PC-9 (cell line): ENCODE data around the gene PGAM1. TPM values are rescaled to one million over a fixed set of nuclear protein-coding genes. Genes with fewer than 3 reads are reported as not detected.

ENCODE experiments used
- BruUV-seq: library from RNA; stranded (reverse); fragments of 400-500 nt; replicated peaks from 2 replicates; lab custom pipeline; 2021; lab: Mats Ljungman, UMichigan
- CTCF ChIA-PET: fragments of 300-600 bp; sonication (Branson Sonifier 250); formaldehyde crosslinking; loops from one replicate; lab custom pipeline; 2022; ENCODE audit warnings: antibody characterized with exemption; lab: Charles Lee
- POLR2A ChIA-PET: fragments of 300-600 bp; sonication (Branson Sonifier 250); formaldehyde crosslinking; loops from one replicate; lab custom pipeline; 2022; ENCODE audit warnings: antibody characterized with exemption; ENCODE audit not compliant: unreplicated experiment; lab: Charles Lee
- DNase-seq, 2 experiments: peaks; one replicate each; pipeline versions ENCODE4 v3.0.0 to v3.0.0-alpha.2; 2015 to 2022; ENCODE audit warnings: mixed read lengths in 1 of 2
- H2AFZ ChIP-seq: fragments of 200-600 bp; sonication (generic); 2 replicates; pipeline ENCODE4 v1.8.1; 2017; ENCODE audit warnings: antibody characterized with exemption
- H3F3A ChIP-seq: fragments of 200-600 bp; sonication (generic); 2 replicates; pipeline ENCODE4 v1.8.1; 2017; ENCODE audit warnings: antibody characterized with exemption, mild to moderate bottlenecking, low read depth; ENCODE audit not compliant: insufficient read depth
- H3K27ac ChIP-seq: fragments of 200-600 bp; sonication (generic); 2 replicates; pipeline ENCODE4 v1.6.1; 2016; ENCODE audit warnings: mixed run types
- H3K27me3 ChIP-seq: fragments of 200-600 bp; sonication (generic); 2 replicates; pipeline ENCODE4 v1.6.1; 2016; ENCODE audit warnings: low read depth, mixed run types; ENCODE audit not compliant: insufficient read depth
- H3K36me3 ChIP-seq: fragments of 200-600 bp; sonication (generic); 2 replicates; pipeline ENCODE4 v1.6.1; 2016; ENCODE audit warnings: low read depth, mixed run types
- H3K4me1 ChIP-seq: fragments of 200-600 bp; sonication (generic); replicated peaks from 2 replicates; pipeline ENCODE4 v1.6.1; 2016; ENCODE audit warnings: mixed run types; ENCODE audit not compliant: insufficient read depth
- H3K4me2 ChIP-seq: fragments of 200-600 bp; sonication (generic); 2 replicates; pipeline ENCODE4 v1.6.1; 2017; ENCODE audit warnings: mixed run types
- H3K4me3 ChIP-seq: fragments of 200-600 bp; sonication (generic); 2 replicates; pipeline ENCODE4 v1.6.1; 2016; ENCODE audit warnings: mixed run types
- H3K79me2 ChIP-seq: fragments of 200-600 bp; sonication (generic); 2 replicates; pipeline ENCODE4 v1.6.1; 2017; ENCODE audit warnings: low read depth, mixed run types
- H3K9me2 ChIP-seq: fragments of 200-600 bp; sonication (generic); 2 replicates; pipeline ENCODE4 v1.8.1; 2017; ENCODE audit warnings: mild to moderate bottlenecking; ENCODE audit not compliant: insufficient read depth
- H3K9me3 ChIP-seq: fragments of 200-600 bp; sonication (generic); 2 replicates; pipeline ENCODE4 v1.8.1; 2016; ENCODE audit warnings: low read depth; ENCODE audit not compliant: insufficient read depth
- H4K20me1 ChIP-seq: fragments of 200-600 bp; sonication (generic); 2 replicates; pipeline ENCODE4 v1.8.1; 2017; ENCODE audit not compliant: insufficient read depth
- CTCF ChIP-seq: fragments of 200-600 bp; sonication (generic); conservative IDR thresholded peaks from 2 replicates; pipeline ENCODE4 v1.6.1; 2017; ENCODE audit warnings: mixed run types, antibody characterized with exemption, mild to moderate bottlenecking, moderate library complexity
- EZH2 ChIP-seq: fragments of 200-600 bp; sonication (generic); IDR thresholded peaks from 2 replicates; pipeline ENCODE4 v1.8.0; 2017; ENCODE audit warnings: antibody characterized with exemption, low read depth
- intact Hi-C: fragments of 100-400 bp; cut with micrococcal nuclease; formaldehyde crosslinking; loops from one replicate; pipeline ENCODE4 v1.10.0; 2022; ENCODE audit not compliant: unreplicated experiment
- total RNA-seq: library from RNA; stranded (reverse); gene quantifications from 2 replicates; pipeline ENCODE4 v1.2.3, GENCODE V29; 2021

Gene PGAM1
- total RNA-seq, 1 experiment from 2014 or later = 243 TPM

GRCh38 chr10:97407952-97408248 is 18.1 kb upstream of the PGAM1 start:
- H3K4me2 ChIP-seq = peak overlapping the region; percentile 37
- DNase-seq = no peak
- H3K27me3 ChIP-seq = no peaks in the 10 kb centered on the region
- no peak overlapping the region for H3K4me3 ChIP-seq
- no peaks in the 10 kb centered on the region for H3K9me3 ChIP-seq
- POLR2A ChIA-PET = no interaction called here
- TF ChIP-seq EZH2 (no peak), CTCF (no peak)
- CTCF ChIA-PET = no interaction called here
- no peaks in the 10 kb centered on the region for H3K9me2 ChIP-seq
- peaks cover 29% of the 10 kb centered on the region for H3F3A ChIP-seq
- intact Hi-C loops = loop anchor here (1.0 to 10.0 kb wide), 3 partner anchors 39 to 307 kb away; partner anchors contain the start of genes EXOSC1, MARVELD1 and ZDHHC16
- H4K20me1 ChIP-seq = no peaks in the 10 kb centered on the region
- H3K79me2 ChIP-seq = no peaks in the 10 kb centered on the region
- no peaks in the 10 kb centered on the region for H3K36me3 ChIP-seq
- peaks cover 17% of the 10 kb centered on the region for H3K4me1 ChIP-seq
- peak overlapping the region; percentile 41 for H3K27ac ChIP-seq
- no TSS peak for BruUV-seq
- no peak overlapping the region for H2AFZ ChIP-seq

- intact Hi-C loops = loop anchor here (5.0 to 10.0 kb wide), 2 partner anchors 39 to 306 kb away; partner anchors contain the start of genes EXOSC1, MARVELD1 and ZDHHC16
- Histone ChIP-seq H3K4me3 (no peak overlapping the region), H3K4me2 (peak overlapping the region; percentile 37), H3F3A (peaks cover 29% of the 10 kb centered on the region), H3K9me3 (no peaks in the 10 kb centered on the region), H3K36me3 (no peaks in the 10 kb centered on the region), H3K27ac (peak overlapping the region; percentile 41; the same call in 1 of the 2 replicates), H4K20me1 (no peaks in the 10 kb centered on the region), H2AFZ (no peak overlapping the region), H3K79me2 (no peaks in the 10 kb centered on the region), H3K4me1 (peaks cover 17% of the 10 kb centered on the region), H3K9me2 (no peaks in the 10 kb centered on the region), H3K27me3 (no peaks in the 10 kb centered on the region)
- TF ChIP-seq EZH2 (no peak), CTCF (no peak)
- POLR2A ChIA-PET = no interaction called here
- CTCF ChIA-PET = interaction anchor here (0.5 to 1.0 kb wide), 2 partner anchors 8 to 12 kb away, joined by 3 to 11 read pairs; no protein-coding TSS in a partner anchor
- BruUV-seq = no TSS peak
- DNase-seq = peak; percentile 55 to 81
These were observed 17.4 kb upstream of the PGAM1 start for GRCh38 chr10:97408496-97408992.

GRCh38 chr10:97411406-97411805 is 14.6 kb upstream of the PGAM1 start:
- no peak overlapping the region for H2AFZ ChIP-seq
- intact Hi-C loops = no loop called here
- H3K4me1 ChIP-seq = peaks cover 17% of the 10 kb centered on the region
- BruUV-seq = no TSS peak
- CTCF ChIA-PET = interaction anchor here (0.6 kb wide), 1 partner anchor 13 kb away, joined by 9 read pairs; no protein-coding TSS in a partner anchor
- no peaks in the 10 kb centered on the region for H3K27me3 ChIP-seq
- H3K27ac ChIP-seq = no peak overlapping the region
- no peaks in the 10 kb centered on the region for H3K79me2 ChIP-seq
- H3K9me2 ChIP-seq = no peaks in the 10 kb centered on the region
- H3K9me3 ChIP-seq = no peaks in the 10 kb centered on the region
- no peaks in the 10 kb centered on the region for H4K20me1 ChIP-seq
- TF ChIP-seq EZH2 (no peak), CTCF (no peak)
- no peak for DNase-seq
- H3K4me2 ChIP-seq = no peak overlapping the region
- peaks cover 29% of the 10 kb centered on the region for H3F3A ChIP-seq
- no peak overlapping the region for H3K4me3 ChIP-seq
- POLR2A ChIA-PET = no interaction called here
- no peaks in the 10 kb centered on the region for H3K36me3 ChIP-seq
